Aorta (tissue), 5 donors: ENCODE measurements around the gene IFIT3. TPM values are rescaled to one million over a fixed set of nuclear protein-coding genes. Genes with fewer than 3 reads are reported as not detected.
A peak's percentile ranks its signal among the peaks of the same experiment; 100 is the strongest.
"Not testable (repeated sequence)": the region's sequence is repeated elsewhere in the genome, so short reads cannot be mapped to it uniquely, and the experiment has no call there.

Experiments used
- ATAC-seq: fragments of 200-7000 bp; cut with Tn5 transposase; one replicate; pipeline ENCODE4 v1.9.1; 2022; ENCODE audit warnings: moderate library complexity; ENCODE audit not compliant: low FRiP score
- DNase-seq, 2 donors: peaks; one replicate each; pipeline ENCODE4 v3.0.0-alpha.2; 2020
- H3K27ac ChIP-seq, 2 donors: one replicate each; pipeline ENCODE4 v1.5.1; 2013; ENCODE audit warnings: low read length in 2 of 2, mild to moderate bottlenecking in 2 of 2, moderate library complexity in 2 of 2, control low read depth in 1 of 2, inconsistent platforms in 1 of 2, low read depth in 1 of 2
- H3K27me3 ChIP-seq, 2 donors: one replicate each; pipeline ENCODE4 v1.6.1; 2013; ENCODE audit warnings: control low read depth in 1 of 2, low read length in 1 of 2, mild to moderate bottlenecking in 1 of 2, moderate library complexity in 1 of 2; ENCODE audit not compliant: insufficient read depth in 2 of 2, control insufficient read depth in 1 of 2
- H3K36me3 ChIP-seq, 2 donors: one replicate each; pipeline ENCODE4 v1.6.1; 2013; ENCODE audit warnings: control low read depth in 1 of 2, low read length in 1 of 2, mild to moderate bottlenecking in 1 of 2; ENCODE audit not compliant: insufficient read depth in 2 of 2, control insufficient read depth in 1 of 2
- H3K4me1 ChIP-seq, 2 donors: one replicate each; pipeline ENCODE4 v1.6.1; 2013; ENCODE audit warnings: low read length in 2 of 2, control low read depth in 1 of 2, mild to moderate bottlenecking in 1 of 2, moderate library complexity in 1 of 2; ENCODE audit not compliant: insufficient read depth in 2 of 2, control insufficient read depth in 1 of 2
- H3K4me3 ChIP-seq, 2 donors: one replicate each; pipeline ENCODE4 v1.5.1; 2013; ENCODE audit warnings: low read length in 2 of 2, control low read depth in 1 of 2, mild to moderate bottlenecking in 1 of 2
- H3K9me3 ChIP-seq: one replicate; pipeline ENCODE4 v1.6.1; 2013; ENCODE audit warnings: mild to moderate bottlenecking, low read length; ENCODE audit not compliant: control insufficient read depth
- WGBS, 2 donors: extraction: QIAGEN DNeasy Blood & Tissue Kit; methylation state at CpG; one replicate each; pipeline ENCODE4 v1.1.7; 2013; 5-methylcytosine and 5-hydroxymethylcytosine counted together
- intact Hi-C, 2 donors: fragments of 100-400 bp; cut with DNase I; formaldehyde crosslinking; loops; one replicate each; pipeline versions ENCODE4 v1.14.2 to v1.15.0; 2022
- polyA plus RNA-seq, 2 donors: library from polyadenylated mRNA; stranded (reverse); fragments of 200-250 nt; gene quantifications; one replicate each; pipeline ENCODE4 v1.2.3, GENCODE V29; 2013
- total RNA-seq, 2 donors: library from RNA; stranded (reverse); fragmentation: NEBNext Ultra II Directional; extraction: Animal tissue kit (Norgen Biotek cat#: 25700); gene quantifications; one replicate each; pipeline ENCODE4 v1.2.1, GENCODE V29; 2021
- donor health status: healthy with polysubstance abuse.
- donor health status: Bipolar disorder and iron deficiency.
- donor health status: DM: no; HTN: no; CAD: no.
- donor health status: DM: no; HTN: no; CAD: no.
- donor health status: DM: yes; HTN: yes; CAD: no.

IFIT3 gene
- total and polyA plus RNA-seq, 4 donors: 14.2 to 19.0 (median 15.4) TPM

- ATAC-seq (peak; percentile 92), DNase-seq (peak in 1 of 2 donors; percentile 76)
- intact Hi-C loops: loop anchor here in 1 of 2 donors (5.0 kb wide), 1 partner anchor 68 kb away; no protein-coding TSS in a partner anchor
- WGBS, 2 donors: 1 to 5% methylated on average over 4 of the region's 4 CpGs
- Histone ChIP-seq H3K27me3 (no peaks in the 10 kb centered on the region), H3K4me1 (peaks cover 2 to 5% of the 10 kb centered on the region in 2 donors), H3K9me3 (no peaks in the 10 kb centered on the region), H3K4me3 (no peak overlapping the region), H3K36me3 (no peaks in the 10 kb centered on the region), H3K27ac (peak overlapping the region; percentile 92 to 98)
Measured at GRCh38 chr10:89283936-89284475, 43.8 kb upstream of the IFIT3 start.

DNA sequence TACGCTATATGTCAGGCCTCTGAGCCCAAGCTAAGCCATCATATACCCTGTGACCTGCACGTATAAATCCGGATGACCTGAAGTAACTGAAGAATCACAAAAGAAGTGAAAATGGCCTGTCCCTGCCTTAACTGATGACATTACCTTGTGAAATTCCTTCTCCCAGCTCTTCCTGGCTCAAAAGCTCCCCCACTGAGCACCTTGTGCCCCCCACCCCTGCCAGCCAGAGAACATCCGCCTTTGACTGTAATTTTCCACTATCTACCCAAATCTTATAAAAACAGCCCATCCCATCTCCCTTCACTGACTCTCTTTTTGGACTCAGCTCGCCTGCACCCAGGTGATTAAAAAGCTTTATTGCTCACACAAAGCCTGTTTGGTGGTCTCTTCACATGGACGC lies 43.1 kb upstream of the IFIT3 start:
- not testable (repeated sequence) for H3K4me1 ChIP-seq, ATAC-seq, DNase-seq, H3K27ac ChIP-seq, H3K36me3 ChIP-seq, H3K9me3 ChIP-seq, H3K27me3 ChIP-seq, H3K4me3 ChIP-seq
- 90 to 91% methylated on average over 6 of the region's 6 CpGs for WGBS, 2 donors
- intact Hi-C loops: loop anchor here in 1 of 2 donors (5.0 kb wide), 1 partner anchor 68 kb away; no protein-coding TSS in a partner anchor

- ATAC-seq, H3K4me1 ChIP-seq, H3K4me3 ChIP-seq, DNase-seq, H3K27me3 ChIP-seq, intact Hi-C loops, H3K9me3 ChIP-seq, H3K36me3 ChIP-seq: not testable (repeated sequence)
- 73 to 76% methylated on average over 4 of the region's 4 CpGs for WGBS, 2 donors
- peak overlapping the region in 1 of 2 donors; percentile 38 for H3K27ac ChIP-seq
Measured at GRCh38 chr10:89285303-89285702, 42.5 kb upstream of the IFIT3 start.

- intact Hi-C loops: no loop called here
- Histone ChIP-seq H3K27me3 (no peaks in the 10 kb centered on the region), H3K27ac (no peak overlapping the region), H3K4me3 (no peak overlapping the region), H3K36me3 (peaks cover 0 to 6% of the 10 kb centered on the region in 2 donors), H3K4me1 (peaks cover 0 to 4% of the 10 kb centered on the region in 2 donors), H3K9me3 (no peaks in the 10 kb centered on the region)
- WGBS, 2 donors: 83 to 89% methylated on average over 3 of the region's 3 CpGs
- DNase-seq (no peak), ATAC-seq (no peak)
Measured at GRCh38 chr10:89294721-89295239, 33.0 kb upstream of the IFIT3 start.

DNA sequence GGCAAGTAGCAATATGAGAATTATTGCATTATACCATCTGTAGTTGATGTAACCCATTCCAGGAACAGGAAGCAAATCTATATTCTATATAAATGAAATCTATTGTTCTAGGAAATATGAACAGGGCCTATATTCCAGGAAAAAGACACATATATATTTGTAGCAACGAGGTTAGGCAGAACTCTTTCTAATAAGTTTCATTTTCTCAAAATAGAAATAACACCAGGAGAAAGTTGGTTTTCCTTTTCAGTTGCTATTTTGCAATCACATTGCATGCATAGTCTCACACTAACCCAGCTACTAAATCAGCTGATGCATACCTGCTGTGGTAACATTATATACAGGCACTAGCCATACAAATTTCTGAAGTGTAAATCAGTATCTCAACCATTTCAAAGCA lies 32.2 kb upstream of the IFIT3 start:
- no peak overlapping the region for H3K4me3 ChIP-seq
- H3K4me1 ChIP-seq: peaks cover 0 to 4% of the 10 kb centered on the region in 2 donors
- peaks cover 0 to 6% of the 10 kb centered on the region in 2 donors for H3K36me3 ChIP-seq
- ATAC-seq (peak; percentile 70), DNase-seq (no peak)
- H3K9me3 ChIP-seq: no peaks in the 10 kb centered on the region
- intact Hi-C loops: no loop called here
- H3K27me3 ChIP-seq: no peaks in the 10 kb centered on the region
- WGBS, 2 donors: 5% methylated on average over 1 of the region's 1 CpG
- H3K27ac ChIP-seq: no peak overlapping the region

DNA sequence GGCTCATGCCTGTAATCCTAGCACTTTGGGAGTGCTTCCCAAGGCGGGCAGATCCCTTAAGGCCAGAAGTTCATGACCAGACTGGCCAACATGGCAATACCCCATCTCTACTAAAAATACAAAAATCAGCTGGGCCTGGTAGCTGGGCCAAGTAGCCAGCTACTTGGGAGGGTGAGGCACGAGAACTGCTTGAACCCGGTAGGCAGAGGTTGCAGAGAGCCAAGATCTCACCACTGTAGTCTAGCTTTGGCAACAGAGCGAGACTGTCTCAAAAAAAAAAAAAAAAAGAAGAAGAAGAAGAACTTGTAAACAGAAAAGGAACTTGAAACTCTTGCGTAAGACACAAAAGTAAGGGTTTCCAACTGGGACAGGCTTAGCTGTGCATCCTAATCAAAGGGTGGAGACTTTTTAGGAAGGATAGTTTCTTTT lies 31.6 kb upstream of the IFIT3 start:
- H3K9me3 ChIP-seq: no peaks in the 10 kb centered on the region
- intact Hi-C loops: no loop called here
- peaks cover 1 to 4% of the 10 kb centered on the region in 2 donors for H3K4me1 ChIP-seq
- H3K4me3 ChIP-seq: no peak overlapping the region
- peaks cover 0 to 6% of the 10 kb centered on the region in 2 donors for H3K36me3 ChIP-seq
- H3K27ac ChIP-seq: peak overlapping the region in 1 of 2 donors; percentile 59
- WGBS, 2 donors: 50 to 60% methylated on average over 5 of the region's 5 CpGs
- DNase-seq: peak in 1 of 2 donors; percentile 64
- peak; percentile 71 for ATAC-seq
- H3K27me3 ChIP-seq: no peaks in the 10 kb centered on the region

DNA sequence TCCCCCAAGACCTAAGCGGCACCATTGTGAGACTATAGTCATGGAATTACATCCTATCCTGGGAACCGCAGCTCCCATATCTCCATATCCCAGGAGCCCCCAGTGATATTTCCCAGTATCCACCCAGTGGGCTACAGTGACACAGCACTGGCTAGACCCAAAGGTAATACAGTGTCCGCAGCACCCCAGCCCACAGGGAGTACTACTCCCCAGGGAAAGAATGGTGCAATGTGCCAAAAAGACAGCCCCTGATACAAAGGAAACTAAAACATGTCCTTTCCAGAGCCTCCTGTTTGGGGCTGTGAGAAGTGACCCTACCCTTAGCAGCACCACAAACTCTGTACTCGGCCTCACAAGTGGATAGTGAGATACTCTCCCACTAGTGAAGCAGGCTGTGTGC lies 30.4 kb upstream of the IFIT3 start:
- no peak for ATAC-seq
- intact Hi-C loops: no loop called here
- Histone ChIP-seq H3K9me3 (no peaks in the 10 kb centered on the region), H3K27ac (no peak overlapping the region), H3K4me3 (no peak overlapping the region), H3K36me3 (peaks cover 0 to under 1% of the 10 kb centered on the region in 2 donors), H3K27me3 (no peaks in the 10 kb centered on the region), H3K4me1 (peaks cover 1 to 4% of the 10 kb centered on the region in 2 donors)
- WGBS, 2 donors: 97% methylated on average over 4 of the region's 4 CpGs
- no peak for DNase-seq

- Histone ChIP-seq H3K36me3 (no peaks in the 10 kb centered on the region), H3K4me3 (no peak overlapping the region), H3K4me1 (peaks cover 1 to 4% of the 10 kb centered on the region in 2 donors), H3K27me3 (no peaks in the 10 kb centered on the region), H3K9me3 (no peaks in the 10 kb centered on the region), H3K27ac (no peak overlapping the region)
- intact Hi-C loops: no loop called here
- WGBS, 2 donors: 94 to 97% methylated on average over 5 of the region's 5 CpGs
- DNase-seq: no peak
- no peak for ATAC-seq
Measured at GRCh38 chr10:89297791-89298190, 30.0 kb upstream of the IFIT3 start.

GRCh38 chr10:89299031-89299430 lies 28.8 kb upstream of the IFIT3 start:
- peaks cover 1 to 7% of the 10 kb centered on the region in 2 donors for H3K4me1 ChIP-seq
- ATAC-seq: no peak

More at GRCh38 chr10:89299031-89299430, 28.8 kb upstream of the IFIT3 start:
- Histone ChIP-seq H3K4me3 (no peak overlapping the region), H3K27ac (no peak overlapping the region), H3K9me3 (no peaks in the 10 kb centered on the region), H3K27me3 (no peaks in the 10 kb centered on the region), H3K36me3 (no peaks in the 10 kb centered on the region)
- WGBS, 2 donors: 84 to 97% methylated on average over 4 of the region's 4 CpGs
- intact Hi-C loops: no loop called here
- DNase-seq: no peak
